SHP77 (cell line): ENCODE measurements around the gene KRTAP22-2.

ENCODE experiments used
- DNase-seq, 2 experiments: peaks; one replicate each; lab custom pipeline; 2025; lab: John Stamatoyannopoulos, UW

The KRTAP22-2 gene

GRCh38 chr21:30590297-30590696, at the start of gene KRTAP22-2:
Gene KRTAP22-2 (minus strand): TSS chr21:30590397.
- no peak for DNase-seq

GRCh38 chr21:30638686-30639085, 48.5 kb upstream of the KRTAP22-2 start:
- DNase-seq, result no peak

GRCh38 chr21:30634906-30635305, 44.7 kb upstream of the KRTAP22-2 start, which contains the start of gene KRTAP20-2:
Gene KRTAP20-2 (plus strand): TSS chr21:30635206. CDS start chr21:30635264, 58 bp downstream.
- DNase-seq, result no peak

GRCh38 chr21:30629200-30629599, 39.0 kb upstream of the KRTAP22-2 start:
- DNase-seq, result no peak

GRCh38 chr21:30628109-30628508, 37.9 kb upstream of the KRTAP22-2 start:
- DNase-seq, result no peak

- no peak for DNase-seq
Observed at GRCh38 chr21:30625449-30626165, 35.4 kb upstream of the KRTAP22-2 start.

GRCh38 chr21:30623362-30623761, 33.2 kb upstream of the KRTAP22-2 start:
- no peak for DNase-seq

- no peak for DNase-seq
Observed at GRCh38 chr21:30620522-30620921, 30.3 kb upstream of the KRTAP22-2 start, which contains the start of gene KRTAP20-4. Gene KRTAP20-4 (plus strand): TSS chr21:30620627.

- DNase-seq, result no peak
Observed at GRCh38 chr21:30620080-30620479, 29.9 kb upstream of the KRTAP22-2 start.

GRCh38 chr21:30616125-30616524, 25.9 kb upstream of the KRTAP22-2 start, which contains the start of gene KRTAP20-1:
Gene KRTAP20-1 (plus strand): TSS chr21:30616425. CDS start chr21:30616455, 30 bp downstream.
- DNase-seq, result no peak

GRCh38 chr21:30615199-30615598, 25.0 kb upstream of the KRTAP22-2 start:
- DNase-seq, result no peak

- DNase-seq, result no peak
Observed at GRCh38 chr21:30613836-30614235, 23.6 kb upstream of the KRTAP22-2 start, which contains the start of gene KRTAP6-1. Gene KRTAP6-1 (minus strand): TSS chr21:30613930. CDS start chr21:30613904, 26 bp downstream.

GRCh38 chr21:30612132-30612531, 21.9 kb upstream of the KRTAP22-2 start:
- no peak for DNase-seq

GRCh38 chr21:30605968-30606367, 15.8 kb upstream of the KRTAP22-2 start:
- no peak for DNase-seq

- no peak for DNase-seq
Observed at GRCh38 chr21:30600787-30601186, 10.6 kb upstream of the KRTAP22-2 start, which contains the start of gene KRTAP22-1. Gene KRTAP22-1 (plus strand): TSS chr21:30601087.

- no peak for DNase-seq
Observed at GRCh38 chr21:30598802-30599201, 8.6 kb upstream of the KRTAP22-2 start, which contains the start of gene KRTAP6-2. Gene KRTAP6-2 (minus strand): TSS chr21:30598902. CDS start chr21:30598874, 28 bp downstream.

- DNase-seq, result no peak
Observed at GRCh38 chr21:30592140-30592539, 1.9 kb upstream of the KRTAP22-2 start, which contains the start of gene KRTAP6-3. Gene KRTAP6-3 (plus strand): TSS chr21:30592440. CDS start chr21:30592446, 6 bp downstream.

GRCh38 chr21:30582870-30583269, 7.3 kb downstream of the KRTAP22-2 start:
- DNase-seq, result no peak

- DNase-seq, result no peak
Observed at GRCh38 chr21:30580132-30580531, 10.1 kb downstream of the KRTAP22-2 start.

- no peak for DNase-seq
Observed at GRCh38 chr21:30579346-30579745, 10.9 kb downstream of the KRTAP22-2 start.

- DNase-seq, result no peak
Observed at GRCh38 chr21:30577766-30578165, 12.4 kb downstream of the KRTAP22-2 start.

- DNase-seq, result no peak
Observed at GRCh38 chr21:30567617-30568016, 22.6 kb downstream of the KRTAP22-2 start.

GRCh38 chr21:30563630-30564029, 26.6 kb downstream of the KRTAP22-2 start:
- DNase-seq, result no peak
